ENCODE results near the gene BTBD2. TPM values are rescaled to one million over a fixed set of nuclear protein-coding genes. Genes with fewer than 3 reads are reported as not detected.

Gene BTBD2
- total and polyA plus RNA-seq, 2 of the 13 experiments (the other 11 are each of a cell fraction or from before 2014, with no cell fraction given): 28.1 to 45.3 TPM

DNA sequence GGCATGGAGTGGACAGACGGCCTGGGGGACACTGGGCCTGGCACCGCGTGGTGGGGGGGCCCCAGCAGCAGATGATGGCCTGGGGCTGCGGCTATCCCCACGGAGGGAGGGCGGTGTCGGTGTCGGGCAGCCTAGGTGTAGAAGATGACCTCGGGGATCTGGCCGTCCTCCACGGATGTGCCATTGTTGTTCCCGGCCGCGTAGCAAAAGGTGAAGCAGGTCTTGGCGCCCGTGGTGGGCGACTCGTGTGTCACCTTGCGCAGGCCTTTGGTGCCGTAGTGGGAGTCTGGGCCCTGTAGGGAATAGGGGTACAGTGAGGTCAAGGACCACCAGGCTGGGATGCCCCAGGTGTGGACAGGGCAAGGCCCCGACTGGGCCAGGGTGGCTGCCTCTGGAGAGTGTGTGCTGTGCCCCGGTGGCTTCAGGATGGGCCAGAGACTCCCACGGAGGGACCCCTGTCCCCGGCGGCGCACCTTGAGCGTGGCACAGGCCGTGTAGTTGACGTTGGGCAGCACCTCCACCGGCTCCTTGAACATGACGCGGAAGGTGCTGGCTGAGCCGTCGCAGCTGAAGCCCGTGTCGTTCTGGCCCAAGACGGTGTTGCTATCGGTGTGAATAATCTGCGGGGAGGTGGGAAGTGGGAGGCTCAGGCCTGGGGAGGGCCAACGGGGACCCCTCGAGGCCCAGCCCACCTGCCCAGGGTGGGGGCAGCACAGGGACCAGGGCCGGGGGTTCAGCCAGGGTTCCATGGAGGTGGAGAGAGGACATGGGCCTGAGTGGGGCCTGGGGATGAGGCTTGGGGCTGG, 29.0 kb downstream of the BTBD2 start (continued):
- TF ChIP-seq, protein P1, sequence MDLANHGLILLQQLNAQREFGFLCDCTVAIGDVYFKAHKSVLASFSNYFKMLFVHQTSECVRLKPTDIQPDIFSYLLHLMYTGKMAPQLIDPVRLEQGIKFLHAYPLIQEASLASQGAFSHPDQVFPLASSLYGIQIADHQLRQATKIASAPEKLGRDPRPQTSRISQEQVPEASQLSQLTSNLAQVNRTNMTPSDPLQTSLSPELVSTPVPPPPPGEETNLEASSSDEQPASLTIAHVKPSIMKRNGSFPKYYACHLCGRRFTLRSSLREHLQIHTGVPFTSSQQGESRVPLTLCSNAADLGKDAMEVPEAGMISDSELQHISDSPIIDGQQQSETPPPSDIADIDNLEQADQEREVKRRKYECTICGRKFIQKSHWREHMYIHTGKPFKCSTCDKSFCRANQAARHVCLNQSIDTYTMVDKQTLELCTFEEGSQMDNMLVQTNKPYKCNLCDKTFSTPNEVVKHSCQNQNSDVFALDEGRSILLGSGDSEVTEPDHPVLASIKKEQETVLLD (CRISPR knock-in tag; IDR thresholded peaks at IDR 0.05; ENCODE audit: low read depth): no peak
- no peak for TF ChIP-seq NCOR1 (IDR thresholded peaks at IDR 0.05; ENCODE audit: borderline replicate concordance, low read length)
- TF ChIP-seq ZNF879 (CRISPR knock-in tag; IDR thresholded peaks at IDR 0.05): no peak
- TF ChIP-seq USF2 (IDR thresholded peaks at IDR 0.05; ENCODE audit: low read depth, low read length): no peak
- no peak for TF ChIP-seq USF2 (CRISPR knock-in tag; IDR thresholded peaks at IDR 0.05; ENCODE audit: borderline replicate concordance)
- no peak for TF ChIP-seq ZNF850 (CRISPR knock-in tag; conservative IDR thresholded peaks at IDR 0.05)
- no peak for TF ChIP-seq ZMAT3 (CRISPR knock-in tag; conservative IDR thresholded peaks at IDR 0.05)
- no peak for TF ChIP-seq IKZF4 (CRISPR knock-in tag; IDR thresholded peaks at IDR 0.05; ENCODE audit: borderline replicate concordance, low read depth, not compliant biosample characterization)
- TF ChIP-seq, protein P2, sequence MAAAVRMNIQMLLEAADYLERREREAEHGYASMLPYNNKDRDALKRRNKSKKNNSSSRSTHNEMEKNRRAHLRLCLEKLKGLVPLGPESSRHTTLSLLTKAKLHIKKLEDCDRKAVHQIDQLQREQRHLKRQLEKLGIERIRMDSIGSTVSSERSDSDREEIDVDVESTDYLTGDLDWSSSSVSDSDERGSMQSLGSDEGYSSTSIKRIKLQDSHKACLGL (CRISPR knock-in tag; IDR thresholded peaks at IDR 0.05): no peak
- TF ChIP-seq ZNF33A (CRISPR knock-in tag; IDR thresholded peaks at IDR 0.05; ENCODE audit: borderline replicate concordance): no peak

Data from HepG2 (cell line).